Nephron (organoid): ENCODE measurements around the gene TNC.
A peak's percentile ranks its signal among the peaks of the same experiment; 100 is the strongest.

Source experiments
- H3K27ac Mint-ChIP-seq, 3 experiments: 2 replicates each; pipeline ENCODE4 v1.8.0; 2020; ENCODE audit warnings: mixed read lengths in 3 of 3, mild to moderate bottlenecking in 2 of 3, moderate library complexity in 1 of 3
- H3K27me3 Mint-ChIP-seq: 2 replicates; pipeline ENCODE4 v1.8.0; 2021; ENCODE audit warnings: low read depth, mild to moderate bottlenecking, moderate library complexity, mixed read lengths
- H3K36me3 Mint-ChIP-seq: 2 replicates; pipeline ENCODE4 v1.8.0; 2020; ENCODE audit warnings: low read depth, mixed read lengths
- H3K4me1 Mint-ChIP-seq: 2 replicates; pipeline ENCODE4 v1.8.0; 2020; ENCODE audit warnings: mixed read lengths
- H3K4me3 Mint-ChIP-seq, 3 experiments: 2 replicates each; pipeline ENCODE4 v1.8.0; 2020; ENCODE audit warnings: mild to moderate bottlenecking in 3 of 3, mixed read lengths in 3 of 3, moderate library complexity in 2 of 3
- H3K9me3 Mint-ChIP-seq: 2 replicates; pipeline ENCODE4 v1.8.0; 2020; ENCODE audit warnings: mixed read lengths
- CTCF ChIP-seq, 3 experiments: fragments of 200-600 bp; sonication (generic); IDR thresholded peaks; one replicate each; pipeline ENCODE4 v1.5.0; 2021; ENCODE audit warnings: antibody characterized with exemption in 3 of 3; ENCODE audit not compliant: unreplicated experiment in 3 of 3

Gene TNC

DNA sequence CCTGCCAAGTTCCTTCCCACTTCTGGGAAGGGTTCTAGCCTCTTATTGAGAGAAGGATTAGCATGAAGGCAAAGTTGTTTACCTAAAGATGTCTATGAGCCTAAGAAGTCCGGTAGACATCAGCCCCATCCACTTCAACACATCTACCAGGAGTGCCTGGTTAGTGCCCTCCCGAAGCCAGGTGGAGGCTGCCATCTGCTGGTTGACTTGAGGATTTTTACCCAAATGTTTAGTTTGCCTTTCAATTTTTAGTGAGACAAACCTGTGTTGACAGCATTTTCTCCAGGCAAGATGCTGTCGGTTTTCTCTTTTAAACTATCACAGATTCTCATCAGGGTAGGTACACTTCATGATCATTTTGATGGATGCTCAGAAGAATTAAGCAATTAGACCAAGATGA, 104.0 kb downstream of the TNC start:
- no peaks in the 10 kb centered on the region for H3K36me3 Mint-ChIP-seq
- TF ChIP-seq CTCF (IDR thresholded peaks at IDR 0.05; ENCODE audit: unreplicated experiment in 3 of 3) = peak; percentile 82 to 84 (median 84)
- H3K4me3 Mint-ChIP-seq = no peak overlapping the region
- H3K4me1 Mint-ChIP-seq = no peaks in the 10 kb centered on the region
- no peaks in the 10 kb centered on the region for H3K9me3 Mint-ChIP-seq
- peak overlapping the region in 2 of 3 experiments; percentile 20 to 40 for H3K27ac Mint-ChIP-seq
- peaks cover 8% of the 10 kb centered on the region for H3K27me3 Mint-ChIP-seq

GRCh38 chr9:115012486-115012885, 105.5 kb downstream of the TNC start:
- TF ChIP-seq CTCF (IDR thresholded peaks at IDR 0.05; ENCODE audit: unreplicated experiment in 3 of 3) = no peak
- H3K27me3 Mint-ChIP-seq = peaks cover 8% of the 10 kb centered on the region

DNA sequence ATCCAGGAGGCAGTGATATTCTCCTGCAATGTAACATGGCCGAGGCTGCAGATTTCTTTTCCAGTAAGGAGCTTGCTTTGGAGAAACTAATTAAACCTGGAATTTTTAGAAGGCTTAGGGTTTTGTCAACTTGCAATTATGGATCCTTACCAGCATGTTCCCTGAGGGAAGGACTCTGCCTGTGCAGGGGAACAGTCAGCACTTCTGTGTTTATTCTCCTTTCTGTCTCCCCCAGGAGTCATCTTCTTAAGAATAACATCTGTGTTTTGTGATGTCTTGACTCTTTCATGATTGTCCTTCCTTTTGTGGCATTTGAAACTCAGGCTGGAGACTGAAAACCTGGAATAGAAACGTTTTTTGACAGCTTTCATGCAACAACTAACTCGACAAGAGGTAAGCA, 107.1 kb downstream of the TNC start:
- no peak for TF ChIP-seq CTCF (IDR thresholded peaks at IDR 0.05; ENCODE audit: unreplicated experiment in 3 of 3)
- H3K9me3 Mint-ChIP-seq = no peaks in the 10 kb centered on the region
- H3K27ac Mint-ChIP-seq = peak overlapping the region in 2 of 3 experiments; percentile 58 to 72

More at GRCh38 chr9:115012486-115012885, 105.5 kb downstream of the TNC start:
- Mint-ChIP-seq H3K4me3 (no peak overlapping the region), H3K9me3 (no peaks in the 10 kb centered on the region), H3K27ac (no peak overlapping the region), H3K36me3 (no peaks in the 10 kb centered on the region), H3K4me1 (no peaks in the 10 kb centered on the region)

DNA sequence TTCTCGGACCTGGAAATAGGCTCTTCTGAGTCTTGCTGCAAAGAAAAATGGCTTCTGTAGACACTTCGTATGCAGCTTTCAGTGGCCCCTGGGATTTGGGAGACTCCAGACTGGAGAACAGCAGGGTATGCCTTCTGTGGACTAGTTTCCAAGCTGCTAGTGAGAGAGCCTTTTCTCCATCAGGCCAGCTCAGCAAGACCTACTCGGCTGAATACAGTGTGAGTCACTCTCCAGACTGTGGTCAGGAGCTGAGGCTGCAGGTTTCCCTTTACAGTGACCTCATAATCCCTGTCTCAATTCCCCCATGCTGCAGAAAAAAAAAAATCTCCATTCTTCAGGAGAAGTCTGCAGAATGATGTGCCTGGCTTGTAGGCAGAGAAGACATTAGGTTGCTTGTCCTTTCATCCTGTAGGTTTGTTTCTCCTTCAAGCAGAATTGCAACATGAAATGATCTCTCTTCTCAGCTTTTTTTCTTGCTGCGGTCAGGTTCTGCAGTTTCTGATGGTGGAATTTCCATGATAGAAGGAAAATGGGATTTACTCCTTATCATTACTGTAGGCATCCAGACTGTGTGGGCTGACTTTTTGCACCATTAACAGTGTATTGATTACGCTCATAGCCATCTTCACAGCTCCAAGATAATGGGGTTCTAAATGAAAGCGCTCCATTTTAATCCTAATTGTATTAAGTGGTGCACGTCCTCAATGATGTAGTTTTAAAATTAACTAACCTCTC, 109.3 kb downstream of the TNC start:
- Mint-ChIP-seq H3K36me3 (no peaks in the 10 kb centered on the region), H3K27me3 (peaks cover 8% of the 10 kb centered on the region), H3K9me3 (no peaks in the 10 kb centered on the region), H3K4me3 (no peak overlapping the region), H3K4me1 (no peaks in the 10 kb centered on the region), H3K27ac (no peak overlapping the region)
- TF ChIP-seq CTCF (IDR thresholded peaks at IDR 0.05; ENCODE audit: unreplicated experiment in 3 of 3) = no peak

More for the DNA sequence above, 107.1 kb downstream of the TNC start:
- Mint-ChIP-seq H3K4me1 (no peaks in the 10 kb centered on the region), H3K4me3 (peak overlapping the region in 1 of 3 experiments; percentile 5), H3K27me3 (peaks cover 8% of the 10 kb centered on the region), H3K36me3 (no peaks in the 10 kb centered on the region)

GRCh38 chr9:115006660-115007059, 111.3 kb downstream of the TNC start:
- H3K4me3 Mint-ChIP-seq = no peak overlapping the region
- H3K36me3 Mint-ChIP-seq = no peaks in the 10 kb centered on the region
- no peaks in the 10 kb centered on the region for H3K9me3 Mint-ChIP-seq

More at GRCh38 chr9:115006660-115007059, 111.3 kb downstream of the TNC start:
- Mint-ChIP-seq H3K27me3 (no peaks in the 10 kb centered on the region), H3K4me1 (no peaks in the 10 kb centered on the region), H3K27ac (no peak overlapping the region)
- no peak for TF ChIP-seq CTCF (IDR thresholded peaks at IDR 0.05; ENCODE audit: unreplicated experiment in 3 of 3)
